ENCODE measurements around the gene TCF12.
"Not testable (repeated sequence)": the region's sequence is repeated elsewhere in the genome, so short reads cannot be mapped to it uniquely, and the experiment has no call there.

The TCF12 gene

DNA sequence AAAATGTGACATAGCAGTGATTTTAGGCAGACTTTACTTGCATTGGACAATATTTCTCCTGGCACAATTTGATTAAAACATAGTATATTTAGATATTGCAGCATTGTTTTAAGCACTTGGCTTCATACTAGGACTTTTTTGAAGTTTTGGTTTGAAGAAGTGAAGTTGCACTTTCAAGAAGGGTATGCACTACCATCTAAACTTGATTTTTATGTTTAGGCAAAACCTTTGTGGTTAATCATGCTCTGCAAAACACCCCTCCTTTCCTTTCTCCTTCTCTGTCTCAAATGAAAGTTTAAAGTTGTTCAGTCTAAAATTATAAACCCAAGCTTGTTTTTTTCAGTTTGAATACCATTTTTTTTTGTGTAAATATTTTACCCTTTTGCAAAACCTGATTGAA lies 173.8 kb downstream of the TCF12 start:
- no peak for DNase-seq (ENCODE audit: low read depth)

DNA sequence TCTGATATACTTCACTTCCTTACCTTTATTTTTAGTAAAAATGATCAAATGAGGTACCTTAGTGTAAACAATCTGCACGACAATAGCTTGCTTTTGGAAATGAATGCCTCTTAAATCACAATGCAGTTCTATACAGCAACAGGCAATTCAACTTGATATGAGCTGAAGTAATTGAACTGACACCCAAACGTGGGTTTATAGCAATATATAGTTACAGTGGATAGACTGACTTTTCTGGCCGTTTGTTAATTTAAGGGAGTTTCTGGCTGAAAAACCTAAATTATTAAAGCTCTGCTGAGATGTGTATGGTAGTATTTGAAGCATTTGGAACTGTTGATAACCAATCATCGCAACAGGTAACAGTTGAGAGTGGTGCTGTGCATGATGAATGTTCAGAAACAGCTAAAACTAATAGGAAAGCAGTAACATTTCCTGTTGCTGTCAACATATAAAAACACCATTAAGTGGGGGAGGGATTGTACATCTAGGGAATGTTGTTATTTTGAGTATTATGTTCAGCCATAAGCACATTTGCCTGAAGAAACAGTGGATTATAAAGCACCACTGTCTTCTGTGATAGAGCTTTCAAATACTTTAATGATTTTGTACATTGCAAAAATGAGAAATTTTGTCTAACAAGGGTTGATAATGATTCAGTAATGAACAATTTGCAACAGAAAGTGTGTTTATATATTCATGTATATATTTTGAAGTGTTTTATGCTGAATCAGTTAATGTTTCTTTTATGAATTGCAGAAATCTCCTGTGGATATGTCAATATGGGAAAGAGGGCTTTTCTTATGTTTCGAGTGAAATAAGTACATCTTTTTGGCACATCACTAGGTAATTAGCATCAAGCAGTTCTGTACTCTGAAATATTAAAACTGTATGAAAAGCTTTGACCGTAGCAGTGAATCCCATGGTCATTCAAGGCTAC lies 176.1 kb downstream of the TCF12 start:
- DNase-seq (ENCODE audit: low read depth): no peak

DNA sequence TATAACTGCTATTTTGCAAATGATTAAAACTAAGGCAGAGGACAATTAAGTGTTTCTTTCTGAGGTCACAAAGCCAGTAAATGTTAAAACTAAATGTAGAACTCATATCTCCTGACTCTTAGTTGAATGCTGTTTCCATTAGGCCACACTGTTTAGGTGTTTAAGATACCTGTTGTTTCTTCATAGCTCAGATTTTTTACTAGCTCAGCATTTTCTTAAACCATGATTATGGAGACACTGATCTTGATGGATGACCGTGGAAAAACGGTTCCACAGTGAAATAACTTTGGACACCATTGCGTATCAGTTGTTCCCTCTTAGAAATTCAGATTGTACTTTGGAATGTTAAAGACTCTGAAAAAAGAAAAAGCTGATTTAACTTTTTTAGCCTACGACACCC lies 177.5 kb downstream of the TCF12 start:
- no peak for DNase-seq (ENCODE audit: low read depth)

DNA sequence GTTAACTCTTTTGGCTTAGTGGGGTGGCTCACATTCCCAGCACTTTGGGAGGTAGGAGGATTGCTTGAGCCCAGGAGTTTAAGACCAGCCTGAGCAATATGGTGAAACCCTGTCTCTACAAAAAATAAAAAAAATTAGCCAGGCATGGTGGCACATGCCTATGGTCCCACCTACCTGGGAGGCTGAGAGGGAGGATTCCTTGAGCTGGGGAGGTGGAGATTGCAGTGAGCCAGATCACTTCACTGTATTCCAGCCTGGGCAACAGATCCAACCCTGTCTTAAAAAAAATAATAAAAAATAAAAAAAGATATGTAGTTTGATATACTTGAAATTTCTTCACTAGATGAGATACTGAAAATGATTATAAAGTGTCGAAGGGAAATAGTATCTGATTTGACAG lies 178.8 kb downstream of the TCF12 start:
- DNase-seq (ENCODE audit: low read depth): no peak

DNA sequence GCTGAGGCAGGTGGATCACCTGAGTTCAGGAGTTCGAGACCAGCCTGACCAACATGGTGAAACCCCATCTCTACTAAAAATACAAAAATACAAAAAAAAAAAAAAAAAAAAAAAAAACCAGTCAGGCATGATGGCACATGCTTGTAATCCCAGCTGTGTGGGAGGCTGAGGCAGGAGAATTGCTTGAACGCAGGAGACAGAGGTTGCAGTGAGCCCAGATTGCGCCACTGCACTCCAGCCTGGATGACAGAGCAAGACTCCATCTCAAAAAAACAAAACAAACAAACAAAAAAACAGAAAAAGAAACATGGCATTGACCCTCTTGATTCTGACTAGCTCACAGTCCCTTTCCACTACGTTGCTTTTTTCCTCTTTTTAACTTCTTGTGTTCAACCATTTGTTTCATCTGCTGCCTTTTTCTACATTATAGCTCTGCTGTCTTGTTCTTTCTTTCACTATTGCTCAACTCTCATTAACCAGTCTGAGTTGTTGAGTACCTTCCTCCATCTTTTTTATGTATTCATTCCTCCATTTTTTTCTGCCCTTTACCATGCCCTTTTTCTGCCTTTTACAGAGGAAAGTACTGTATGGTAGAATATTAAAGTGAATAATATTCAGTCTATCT lies 179.6 kb downstream of the TCF12 start:
- not testable (repeated sequence) for DNase-seq (ENCODE audit: low read depth)

DNA sequence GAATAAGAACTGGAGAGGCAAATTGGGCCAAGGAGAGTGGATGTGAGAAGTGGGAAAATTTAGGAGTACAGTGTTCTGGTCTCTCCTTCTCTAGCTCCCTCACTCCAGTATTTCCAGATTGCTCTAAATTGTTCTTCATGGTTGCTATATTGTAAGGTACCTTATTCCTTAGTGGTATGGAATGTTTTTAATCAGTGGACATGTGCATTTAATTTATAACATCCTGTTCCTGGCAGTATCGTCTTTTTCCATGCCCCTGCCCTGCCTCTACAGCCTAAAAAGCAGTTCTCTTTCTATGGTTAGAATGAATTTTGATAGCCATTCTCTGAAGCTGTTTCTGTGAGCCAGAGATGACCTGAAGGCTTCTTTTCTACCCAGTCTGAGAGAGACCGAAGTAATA lies 180.5 kb downstream of the TCF12 start:
- DNase-seq (ENCODE audit: low read depth): no peak

DNA sequence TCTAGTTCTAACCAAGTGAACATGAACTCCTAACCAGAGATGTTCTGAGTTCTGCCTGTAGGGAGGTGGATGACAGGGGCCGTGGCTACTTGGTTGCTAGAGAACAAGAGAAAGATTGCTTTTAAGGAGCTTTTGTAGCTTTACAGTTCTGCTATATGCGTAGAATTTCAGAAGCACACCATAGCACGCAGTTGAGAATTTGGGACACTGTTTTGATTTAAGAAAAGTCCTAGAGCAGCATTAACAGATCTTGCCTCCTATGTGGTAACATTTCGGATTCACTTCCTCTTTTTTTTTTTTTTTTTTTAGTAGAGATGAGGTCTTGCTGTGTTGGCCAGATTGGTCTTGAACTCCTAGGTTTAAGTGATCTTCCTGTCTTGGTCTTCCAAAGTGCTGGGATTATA lies 181.7 kb downstream of the TCF12 start:
- DNase-seq (ENCODE audit: low read depth): no peak

DNA sequence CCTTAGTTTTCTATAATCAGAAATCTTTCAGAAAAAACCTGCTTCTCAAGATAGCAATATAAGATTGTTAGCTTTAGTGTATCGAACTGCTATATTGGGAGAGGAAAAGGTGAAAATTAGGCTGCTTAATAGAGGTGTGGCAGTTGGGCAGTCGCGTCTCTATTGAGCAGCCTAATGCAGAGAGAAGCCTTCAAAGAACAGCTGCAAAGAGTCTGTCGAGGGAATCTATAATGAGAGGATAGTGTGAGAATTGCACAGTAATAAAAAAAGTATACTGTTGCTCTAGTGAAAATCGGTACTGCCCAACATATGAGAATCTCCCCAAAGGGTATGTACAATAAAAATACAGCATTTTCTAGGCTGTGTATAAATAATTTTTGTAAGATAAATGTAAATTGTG lies 184.4 kb downstream of the TCF12 start:
- DNase-seq (ENCODE audit: low read depth): no peak

DNA sequence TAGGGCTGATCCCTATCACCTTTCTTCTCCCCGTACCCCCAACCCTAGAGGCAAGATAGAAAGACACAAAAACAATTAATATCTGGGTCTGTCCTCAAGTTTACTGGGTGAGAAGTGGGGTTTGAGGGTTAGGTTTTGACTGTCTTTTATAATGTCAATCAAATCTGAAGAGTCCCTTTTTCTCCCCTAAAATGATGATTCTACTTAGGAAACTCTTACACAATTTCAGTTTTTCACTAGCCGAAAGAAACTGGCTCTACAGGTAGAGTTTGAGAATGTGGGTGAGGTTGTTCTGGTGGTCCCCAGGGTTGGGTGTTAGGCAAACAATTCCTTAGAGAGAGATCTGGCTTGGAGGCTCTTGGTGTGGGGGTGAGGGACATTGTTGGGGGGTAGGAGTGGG lies 189.9 kb downstream of the TCF12 start:
- no peak for DNase-seq (ENCODE audit: low read depth)

DNA sequence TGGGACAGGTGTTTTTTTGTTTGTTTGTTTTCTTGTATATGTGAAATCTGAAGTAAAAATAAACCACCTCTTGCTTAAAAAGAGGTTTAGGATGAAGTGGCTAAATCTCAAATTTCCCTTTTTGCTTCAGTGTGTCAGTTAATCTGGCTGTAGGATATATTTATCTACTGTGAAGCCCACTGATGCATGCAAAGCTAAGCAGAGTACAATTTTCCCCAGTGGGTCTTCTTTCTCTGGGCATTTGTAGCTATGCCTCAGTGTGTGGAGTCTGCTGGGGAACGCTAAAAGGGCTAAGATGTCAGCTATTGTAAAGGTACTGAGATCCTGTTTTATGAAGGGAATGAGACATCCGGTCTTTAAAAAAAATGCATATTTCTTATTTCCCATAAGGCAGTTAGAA lies 190.6 kb downstream of the TCF12 start:
- DNase-seq (ENCODE audit: low read depth): no peak

DNA sequence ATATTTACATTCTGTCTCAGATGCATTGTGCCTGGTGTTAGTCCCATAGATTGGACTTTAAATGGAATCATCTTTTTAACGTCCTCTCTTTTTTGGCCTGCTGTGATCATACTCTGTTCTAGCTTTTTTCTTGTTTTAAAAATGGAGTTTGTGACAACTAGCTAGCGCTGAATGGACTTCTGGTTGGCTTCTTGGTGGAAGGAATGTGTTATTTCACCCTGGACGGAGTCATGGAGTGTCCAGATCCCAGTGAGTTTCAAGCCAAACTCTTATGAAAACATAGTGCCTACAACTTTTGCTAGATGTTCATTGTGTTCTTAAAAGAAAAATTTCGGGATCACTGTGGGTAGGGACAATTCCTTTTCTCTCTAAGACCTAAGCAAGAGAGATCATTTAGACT lies 192.6 kb downstream of the TCF12 start:
- no peak for DNase-seq (ENCODE audit: low read depth)

DNA sequence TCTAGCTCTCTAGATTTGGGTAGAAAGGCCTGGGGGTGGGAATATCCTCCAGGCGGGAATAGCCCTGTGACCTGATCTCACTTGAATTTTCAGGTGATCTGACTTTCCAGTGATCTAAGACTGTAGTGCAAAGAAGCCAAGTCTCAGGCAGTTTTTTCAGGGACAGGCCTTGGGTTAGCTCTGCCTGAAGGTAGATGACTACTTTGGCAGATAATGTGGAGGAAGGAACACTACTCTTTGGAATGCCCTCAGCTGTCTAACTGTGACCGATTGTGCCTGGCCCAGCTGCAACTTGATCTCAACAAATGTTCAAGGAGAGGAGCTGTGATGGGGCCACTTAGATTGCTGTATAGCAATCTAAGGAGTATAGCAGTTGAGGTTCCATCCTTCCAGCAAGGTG lies 193.7 kb downstream of the TCF12 start:
- DNase-seq (ENCODE audit: low read depth): no peak

DNA sequence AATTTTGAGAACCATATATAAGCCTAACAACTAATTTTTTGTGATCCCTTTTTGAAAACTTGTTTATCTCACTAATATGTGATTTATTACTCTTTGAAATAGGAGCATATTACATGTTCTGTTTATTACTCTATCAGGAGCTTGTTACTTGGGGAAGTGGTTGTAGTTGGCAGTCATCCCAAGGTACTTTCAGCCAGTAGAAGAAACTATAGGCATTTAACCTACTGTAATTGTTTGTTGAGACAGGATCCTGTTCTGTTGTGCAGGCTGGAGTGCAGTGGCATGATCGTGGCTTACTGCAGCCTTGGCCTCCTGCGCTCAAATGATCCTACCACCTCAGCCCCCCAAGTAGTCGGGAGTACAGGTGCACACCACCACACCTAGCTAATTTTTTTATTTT lies 195.6 kb downstream of the TCF12 start:
- no peak for DNase-seq (ENCODE audit: low read depth)

DNA sequence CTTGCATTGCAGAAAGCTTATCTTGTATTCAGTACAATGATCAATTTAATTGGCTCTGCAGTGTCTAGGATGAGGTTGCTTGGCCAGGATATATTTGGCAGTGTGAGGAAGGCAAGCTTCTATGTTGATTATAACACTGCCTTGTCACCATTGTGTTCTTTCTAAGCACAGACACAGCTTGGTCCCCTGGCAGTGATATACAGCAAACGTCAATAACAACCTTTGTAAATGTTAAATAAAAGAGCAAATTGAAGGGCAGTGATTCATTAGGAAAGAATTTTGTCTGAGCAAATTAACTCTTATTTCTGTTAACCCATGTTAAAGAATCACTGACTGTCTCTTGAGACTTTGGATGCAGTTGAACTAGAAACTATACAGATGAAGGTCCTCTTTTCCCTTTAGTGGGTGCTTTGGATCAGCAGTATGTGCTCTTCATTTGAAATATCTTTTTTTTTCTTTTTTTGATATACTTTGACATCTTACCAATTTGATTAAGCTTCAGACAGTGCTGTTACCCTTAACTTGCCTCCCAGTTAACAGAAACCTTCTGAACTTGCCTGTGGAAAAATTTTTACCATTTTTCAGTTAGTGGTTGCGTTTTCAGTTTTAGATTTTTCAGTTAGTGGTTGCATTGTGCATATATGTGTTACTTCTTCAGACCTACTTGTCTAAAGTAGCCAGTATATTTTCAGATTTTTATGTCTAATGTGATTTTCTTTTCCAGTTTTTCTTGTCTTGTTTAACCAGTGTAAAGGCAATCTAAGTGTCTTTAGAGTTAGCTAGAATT lies 199.8 kb downstream of the TCF12 start:
- no peak for DNase-seq (ENCODE audit: low read depth)

DNA sequence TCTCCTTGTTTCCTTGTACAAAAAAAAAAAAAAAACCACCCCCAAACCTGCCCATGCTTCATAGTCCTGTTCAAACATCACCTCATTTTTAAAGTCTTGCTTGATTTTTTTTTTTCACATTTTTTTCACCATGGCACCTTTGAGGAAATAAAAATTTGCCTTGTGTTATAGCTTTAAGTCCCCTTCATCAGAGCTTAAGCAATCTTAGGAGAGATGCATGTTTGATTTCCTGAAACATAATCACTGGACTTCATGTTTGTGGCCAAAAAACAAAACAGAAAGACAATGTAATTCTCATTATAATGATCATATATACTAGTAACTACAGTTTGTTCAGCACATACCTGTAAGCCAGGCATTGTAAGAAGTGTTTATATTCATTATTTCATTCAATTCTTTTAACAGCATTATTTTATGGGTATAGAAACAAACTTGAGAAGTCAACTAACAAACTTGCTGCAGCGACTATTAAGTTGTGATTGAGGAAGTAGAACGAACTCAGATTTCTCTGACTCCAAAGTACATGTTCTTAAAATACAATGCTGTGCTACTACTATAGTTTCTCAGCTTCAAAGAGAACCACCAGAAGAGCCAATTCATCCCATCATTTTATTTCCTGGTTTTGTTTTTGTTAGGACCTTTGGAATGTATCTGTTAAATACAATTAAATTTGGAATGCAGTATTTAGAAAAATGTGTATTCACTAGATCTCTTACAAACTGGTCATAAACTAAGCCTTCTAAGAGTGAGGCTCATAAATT lies 203.8 kb downstream of the TCF12 start:
- no peak for DNase-seq (ENCODE audit: low read depth)

DNA sequence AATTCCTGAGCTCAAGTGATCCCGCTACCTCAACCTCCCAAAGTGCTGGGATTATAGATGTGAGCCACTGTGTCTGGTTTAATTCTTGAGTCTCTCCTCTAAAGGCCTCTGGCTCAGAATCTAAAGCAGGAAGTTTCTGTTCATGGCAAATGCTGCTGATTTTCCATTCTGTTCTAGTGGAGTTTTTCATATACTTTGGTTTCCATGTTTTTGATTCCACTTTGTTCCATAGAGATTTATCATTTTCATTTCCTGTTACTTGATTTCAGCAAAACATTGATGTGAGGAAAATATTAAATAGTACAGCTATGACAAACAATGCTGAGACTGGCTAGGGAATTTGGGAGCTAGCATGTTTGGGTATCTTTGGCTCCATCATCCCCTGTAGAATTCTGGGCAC lies 205.6 kb downstream of the TCF12 start:
- DNase-seq (ENCODE audit: low read depth): no peak

DNA sequence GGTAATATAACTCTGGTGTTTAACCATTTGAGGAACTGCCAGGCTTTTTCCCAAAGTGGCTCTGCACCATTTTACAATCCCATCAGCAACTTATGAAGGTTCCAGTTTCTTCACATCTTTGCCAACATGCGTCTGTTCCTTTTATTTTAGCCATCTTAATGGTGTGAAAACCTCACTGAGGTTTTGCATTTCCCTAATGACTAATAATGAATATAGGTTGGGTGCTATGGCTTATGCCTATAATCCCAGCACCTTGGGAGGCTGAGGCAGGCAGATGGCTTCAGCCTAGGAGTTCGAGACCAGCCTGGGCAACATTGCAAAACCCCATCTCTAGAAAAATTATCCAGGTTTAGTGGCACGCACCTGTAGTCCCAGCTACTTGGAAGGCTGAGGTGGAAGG lies 210.6 kb downstream of the TCF12 start:
- no peak for DNase-seq (ENCODE audit: low read depth)

DNA sequence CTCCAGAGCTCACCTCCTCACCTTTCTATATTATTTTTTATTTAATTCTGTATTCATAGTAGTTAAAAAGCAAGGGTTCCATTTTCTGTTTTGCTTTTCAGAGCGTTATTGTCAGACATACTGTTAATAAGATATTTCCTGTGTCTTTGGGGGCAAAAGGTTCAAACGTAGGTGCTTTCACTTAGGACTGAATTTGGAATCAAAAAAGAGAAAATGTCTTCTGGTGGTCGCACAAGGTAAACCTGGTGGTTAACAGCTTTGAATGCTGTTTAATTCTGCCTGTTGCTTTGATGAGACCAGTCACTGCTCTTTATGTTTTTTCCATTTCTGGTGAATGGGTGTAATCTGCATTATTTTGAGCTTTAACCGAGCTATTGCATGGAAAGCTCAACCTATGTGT lies 212.5 kb downstream of the TCF12 start:
- no peak for DNase-seq (ENCODE audit: low read depth)

DNA sequence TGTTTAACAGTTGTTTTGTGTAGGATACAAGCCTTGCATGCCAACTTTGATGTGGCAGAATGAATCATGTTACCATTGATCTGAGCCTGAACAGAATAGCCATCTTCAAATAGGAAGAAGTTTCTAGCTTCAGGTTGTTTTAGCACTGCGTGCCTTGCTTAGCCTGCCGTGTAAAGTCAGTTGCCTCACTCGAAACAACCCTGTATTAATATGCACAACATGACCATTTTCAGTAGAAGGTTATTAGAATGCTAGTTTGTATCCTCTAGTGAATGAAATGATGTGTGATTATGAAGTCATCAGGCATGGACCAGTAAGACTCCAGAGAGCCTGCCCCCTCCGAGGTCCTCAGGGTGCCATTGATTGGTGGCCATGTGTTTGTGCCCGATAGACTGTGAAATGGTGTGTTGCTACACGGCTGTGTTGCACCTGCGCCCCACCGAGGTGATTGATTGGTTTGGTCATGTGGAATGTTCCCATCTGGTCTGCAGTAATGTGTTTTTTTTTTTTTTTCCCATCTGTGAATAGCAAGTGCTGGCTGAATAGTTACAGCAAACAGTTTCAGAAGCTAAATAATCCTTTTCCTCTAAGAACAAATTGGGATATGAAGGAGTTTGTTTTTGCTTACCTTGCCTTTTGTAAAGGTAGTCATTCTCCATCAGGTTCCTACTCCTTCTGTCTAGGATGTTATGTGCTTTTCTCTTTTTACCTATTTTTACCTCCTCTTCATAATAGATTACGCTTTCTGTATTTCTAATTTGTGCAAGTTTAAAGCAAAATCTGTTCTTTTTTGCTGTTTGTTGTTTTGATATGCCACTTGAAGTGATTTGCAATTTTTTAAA lies 214.9 kb downstream of the TCF12 start:
- no peak for DNase-seq (ENCODE audit: low read depth)

DNA sequence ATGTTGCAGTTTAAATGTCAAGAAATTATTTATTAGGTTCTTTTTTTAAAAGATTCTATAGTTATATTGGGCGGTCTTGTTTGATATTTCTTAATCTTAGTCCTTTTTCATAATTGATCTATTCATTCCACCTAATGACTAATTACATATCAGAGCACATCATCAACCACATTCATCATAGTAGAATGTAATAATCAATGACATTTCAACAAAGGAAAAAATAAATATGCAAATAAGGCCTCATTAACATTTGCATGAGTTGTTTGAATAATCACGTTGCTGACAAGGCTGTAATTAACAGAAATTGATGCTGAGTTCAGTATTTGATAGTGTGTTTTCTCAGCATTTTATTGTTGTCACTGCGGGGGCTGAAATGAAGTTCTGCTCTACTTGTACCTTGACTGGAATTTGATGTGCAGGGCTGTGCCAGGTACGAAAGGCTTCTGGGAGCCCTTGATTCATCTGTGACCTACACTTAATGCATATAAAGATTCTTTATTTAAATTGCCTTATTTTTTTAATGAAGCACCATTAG lies 215.7 kb downstream of the TCF12 start:
- DNase-seq (ENCODE audit: low read depth): no peak

DNA sequence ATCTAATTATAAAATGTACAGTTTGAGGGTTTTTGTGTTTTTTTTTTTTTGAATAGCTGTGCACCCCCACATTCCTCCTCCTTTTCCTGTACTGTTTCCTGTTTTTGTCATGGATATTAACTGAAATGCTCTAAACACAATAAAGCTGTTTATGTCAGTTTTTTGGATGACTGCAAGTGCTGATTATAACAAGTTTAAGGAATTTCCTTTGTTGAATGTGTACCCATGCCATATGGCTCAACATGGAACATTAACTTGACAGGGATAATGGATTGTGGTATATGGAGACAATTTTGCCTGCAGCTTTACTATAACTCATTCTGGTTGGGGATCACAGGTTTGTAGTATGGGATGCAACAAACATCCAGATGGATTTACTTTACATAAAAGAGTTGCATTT lies 216.4 kb downstream of the TCF12 start:
- no peak for DNase-seq (ENCODE audit: low read depth)
